CD14-positive monocyte (primary cell): ENCODE measurements around the gene SCUBE1. TPM values are rescaled to one million over a fixed set of nuclear protein-coding genes. Genes with fewer than 3 reads are reported as not detected.

Experiments
- DNase-seq, 3 donors: peaks; one replicate each; pipeline ENCODE4 v3.0.0-alpha.2; 2011 to 2022
- H2AFZ ChIP-seq: 2 replicates; pipeline ENCODE4 v1.6.0; 2012; ENCODE audit warnings: mild to moderate bottlenecking, low read depth, low read length, inconsistent platforms; ENCODE audit not compliant: insufficient read depth, poor library complexity, severe bottlenecking
- H3K27ac ChIP-seq, 2 donors: 1 replicate in 1 of 2; 2 replicates in 1 of 2; pipeline ENCODE4 v1.5.1; 2012 to 2013; ENCODE audit warnings: low read length in 2 of 2, control low read depth in 1 of 2, inconsistent platforms in 1 of 2, low read depth in 1 of 2, mild to moderate bottlenecking in 1 of 2
- H3K27me3 ChIP-seq, 2 donors: one replicate each; pipeline versions ENCODE4 v1.6.0 to v1.6.1; 2011 to 2013; ENCODE audit warnings: low read length in 2 of 2; ENCODE audit not compliant: control insufficient read depth in 2 of 2, insufficient read depth in 2 of 2
- H3K36me3 ChIP-seq, 2 donors: replicated peaks in 1 of 2; 1 replicate in 1 of 2; 2 replicates in 1 of 2; pipeline versions ENCODE4 v1.5.1 to v1.6.1; 2012 to 2013; ENCODE audit warnings: low read length in 2 of 2, control low read depth in 1 of 2, inconsistent platforms in 1 of 2, mild to moderate bottlenecking in 1 of 2; ENCODE audit not compliant: insufficient read depth in 2 of 2, control insufficient read depth in 1 of 2
- H3K4me1 ChIP-seq, 2 donors: 1 replicate in 1 of 2; 2 replicates in 1 of 2; pipeline versions ENCODE4 v1.5.1 to v1.6.1; 2012 to 2013; ENCODE audit warnings: low read length in 2 of 2, control low read depth in 1 of 2, inconsistent platforms in 1 of 2, mild to moderate bottlenecking in 1 of 2, moderate library complexity in 1 of 2; ENCODE audit not compliant: insufficient read depth in 2 of 2, control insufficient read depth in 1 of 2
- H3K4me2 ChIP-seq: replicated peaks from 2 replicates; pipeline ENCODE3; 2012; ENCODE audit warnings: low read length, moderate library complexity, mild to moderate bottlenecking; ENCODE audit not compliant: poor library complexity, severe bottlenecking; ENCODE audit errors: extremely low read depth
- H3K4me3 ChIP-seq, 3 experiments: fragments of 200-600 bp in 1 of 3; sonication (generic) in 1 of 3; replicated peaks in 1 of 3; 1 replicate in 2 of 3; 2 replicates in 1 of 3; pipeline ENCODE4 v1.5.1; 2011 to 2013; ENCODE audit warnings: low read length in 3 of 3, mild to moderate bottlenecking in 3 of 3, control low read depth in 2 of 3, low read depth in 2 of 3, inconsistent platforms in 1 of 3, moderate library complexity in 1 of 3
- H3K79me2 ChIP-seq: 2 replicates; pipeline ENCODE4 v1.6.0; 2012; ENCODE audit warnings: mild to moderate bottlenecking, control low read depth, inconsistent platforms, low read length, moderate library complexity; ENCODE audit not compliant: insufficient read depth
- H3K9ac ChIP-seq: 2 replicates; pipeline ENCODE4 v1.6.0; 2017; ENCODE audit warnings: low read length, mild to moderate bottlenecking; ENCODE audit not compliant: insufficient read depth, poor library complexity, severe bottlenecking
- H3K9me3 ChIP-seq, 2 donors: replicated peaks in 1 of 2; 1 replicate in 1 of 2; 2 replicates in 1 of 2; pipeline versions ENCODE4 v1.5.1 to v1.6.1; 2012 to 2013; ENCODE audit warnings: low read length in 2 of 2, control low read depth in 1 of 2; ENCODE audit not compliant: control insufficient read depth in 1 of 2, insufficient read depth in 1 of 2
- H4K20me1 ChIP-seq: 2 replicates; pipeline ENCODE4 v1.6.0; 2012; ENCODE audit warnings: mild to moderate bottlenecking, low read length, control low read depth, moderate library complexity; ENCODE audit not compliant: insufficient read depth
- H3K27ac Mint-ChIP-seq, 7 donors: one replicate each; pipeline ENCODE4 v1.8.0; 2020; ENCODE audit warnings: mild to moderate bottlenecking in 7 of 7, mixed read lengths in 7 of 7, moderate library complexity in 6 of 7, inconsistent platforms in 2 of 7
- H3K27me3 Mint-ChIP-seq, 3 donors: one replicate each; pipeline ENCODE4 v1.8.0; 2021 to 2022; ENCODE audit warnings: low read depth in 3 of 3, mild to moderate bottlenecking in 3 of 3, mixed read lengths in 3 of 3, moderate library complexity in 3 of 3, inconsistent platforms in 1 of 3
- H3K36me3 Mint-ChIP-seq, 2 donors: one replicate each; pipeline ENCODE4 v1.8.0; 2020; ENCODE audit warnings: mixed read lengths in 2 of 2, inconsistent platforms in 1 of 2, mild to moderate bottlenecking in 1 of 2
- H3K4me1 Mint-ChIP-seq: one replicate; pipeline ENCODE4 v1.8.0; 2020; ENCODE audit warnings: mild to moderate bottlenecking, mixed read lengths
- H3K4me3 Mint-ChIP-seq, 2 donors: one replicate each; pipeline ENCODE4 v1.8.0; 2020; ENCODE audit warnings: mild to moderate bottlenecking in 2 of 2, mixed read lengths in 2 of 2, moderate library complexity in 1 of 2
- H3K9me3 Mint-ChIP-seq, 7 donors: one replicate each; pipeline ENCODE4 v1.8.0; 2020 to 2022; ENCODE audit warnings: mixed read lengths in 7 of 7, mild to moderate bottlenecking in 6 of 7, moderate library complexity in 6 of 7, inconsistent platforms in 2 of 7
- CTCF ChIP-seq: fragments of 200-600 bp; IDR thresholded peaks from one replicate; pipeline ENCODE4 v1.8.0; 2022; ENCODE audit warnings: antibody characterized with exemption, mild to moderate bottlenecking
- WGBS: methylation state at CpG from one replicate; pipeline ENCODE4 v1.1.5; 2013; ENCODE audit warnings: missing lambda C conversion rate; ENCODE audit not compliant: insufficient coverage; 5-methylcytosine and 5-hydroxymethylcytosine counted together
- intact Hi-C, 2 donors: fragments of 100-400 bp; cut with micrococcal nuclease; formaldehyde crosslinking; loops; one replicate each; pipeline versions ENCODE4 v1.15.0 to v1.15.1; 2023
- polyA plus RNA-seq, 3 donors: library from polyadenylated mRNA; depleted of rRNA in 1 of 3; unstranded in 2 of 3; stranded (reverse) in 1 of 3; fragments of 300-500 nt in 2 of 3; fragments of >200 nt in 1 of 3; fragmentation: Illumina TruSeq in 2 of 3; gene quantifications; 1 replicate in 2 of 3; 2 replicates in 1 of 3; pipeline ENCODE4 v1.2.3, GENCODE V29; 2012 to 2021

The SCUBE1 gene
- polyA plus RNA-seq, 3 donors = 0.20 to 0.32 (median 0.26) TPM

DNA sequence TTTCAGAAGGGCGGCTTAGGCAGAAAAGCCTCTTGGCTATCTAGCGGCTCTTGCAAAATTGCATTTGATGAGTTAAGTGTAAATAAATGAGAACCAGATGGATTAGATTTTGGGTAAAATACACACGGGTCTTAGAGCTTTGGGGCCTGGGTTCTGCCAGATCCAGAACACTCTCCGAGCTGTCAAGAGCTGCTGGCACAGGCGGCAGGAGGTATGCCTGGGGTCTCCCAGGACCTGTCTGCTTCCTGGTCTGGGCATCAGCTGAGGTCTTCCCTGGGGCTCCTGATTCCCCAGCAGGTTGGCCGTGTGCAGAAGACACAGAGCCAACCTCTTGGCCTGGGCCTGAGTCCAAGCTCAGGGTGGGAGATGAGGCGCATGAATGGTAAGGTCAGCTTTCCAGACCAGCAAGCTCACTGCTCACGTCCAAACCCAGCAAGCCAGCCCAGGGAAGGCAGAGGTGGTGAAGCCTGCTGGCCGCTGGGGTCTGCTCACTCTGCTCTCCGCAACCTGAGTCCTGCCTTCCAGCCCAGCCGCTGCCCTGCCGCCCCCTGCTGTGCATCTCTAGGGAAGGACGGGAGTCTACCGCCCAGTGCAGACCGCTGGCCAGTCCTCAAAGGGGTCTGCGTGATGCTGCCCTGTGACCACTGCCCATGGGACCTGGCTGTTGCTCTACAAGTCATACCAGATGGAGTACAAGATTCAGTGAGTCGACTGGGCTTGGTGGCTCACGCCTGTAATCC lies 44.9 kb downstream of the SCUBE1 start:
- no peak for TF ChIP-seq CTCF
- 99% methylated on average over 17 of the region's 18 CpGs for WGBS
- Histone ChIP-seq H3K36me3 (no peaks in the 10 kb centered on the region), H3K4me1 (peaks cover 17 to 18% of the 10 kb centered on the region in 2 donors), H4K20me1 (no peaks in the 10 kb centered on the region), H3K9ac (no peak overlapping the region), H3K27ac (no peak overlapping the region), H2AFZ (no peak overlapping the region), H3K27me3 (no peaks in the 10 kb centered on the region), H3K9me3 (no peaks in the 10 kb centered on the region), H3K4me3 (no peak overlapping the region), H3K79me2 (no peaks in the 10 kb centered on the region), H3K4me2 (no peak overlapping the region)
- H3K27ac Mint-ChIP-seq = no peak overlapping the region
- intact Hi-C loops = no loop called here
- H3K27me3 Mint-ChIP-seq = peaks cover 0 to 3% (median 2%) of the 10 kb centered on the region in 3 donors
- H3K4me3 Mint-ChIP-seq = no peak overlapping the region
- no peaks in the 10 kb centered on the region for H3K9me3 Mint-ChIP-seq
- H3K4me1 Mint-ChIP-seq = peaks cover 15% of the 10 kb centered on the region
- no peaks in the 10 kb centered on the region for H3K36me3 Mint-ChIP-seq
- no peak for DNase-seq

DNA sequence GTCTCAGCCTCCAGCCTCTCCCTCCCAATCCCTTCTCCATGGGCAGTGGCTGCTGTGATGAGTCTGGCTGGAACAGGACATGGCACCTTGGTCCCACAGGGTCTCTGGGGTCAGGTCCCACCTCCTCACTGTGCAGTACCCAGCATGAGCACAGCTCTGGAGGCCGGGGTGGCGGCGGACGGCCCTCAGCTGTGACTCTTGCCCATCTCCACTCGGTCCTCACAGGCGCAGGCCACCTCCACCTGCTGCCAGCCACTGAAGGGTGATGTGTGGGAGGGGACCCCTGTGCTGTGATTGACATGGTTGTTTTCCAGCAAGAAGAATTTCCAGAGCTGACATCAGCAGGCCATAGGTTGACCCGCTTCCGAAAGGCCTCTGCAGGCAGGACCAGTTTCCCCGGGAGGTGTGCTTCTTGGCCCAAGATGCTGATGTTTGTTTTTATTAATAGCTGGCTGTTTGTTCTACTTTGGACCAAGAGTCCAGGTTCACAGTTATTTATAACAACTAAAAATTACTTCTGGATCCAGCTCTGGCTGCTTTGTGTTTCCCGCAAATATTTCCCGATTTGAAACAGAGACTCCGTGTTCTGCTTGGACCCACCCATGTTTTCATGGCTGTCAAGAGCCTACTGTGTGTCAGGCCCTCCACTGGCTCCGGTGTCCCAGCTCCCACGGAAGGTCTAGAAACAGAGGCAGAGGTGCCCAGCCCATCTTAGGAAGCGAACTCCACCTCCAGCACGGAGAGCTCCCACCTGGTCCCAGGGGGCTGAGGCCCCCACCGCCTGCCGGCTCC lies 45.7 kb downstream of the SCUBE1 start:
- Histone ChIP-seq H3K27ac (no peak overlapping the region), H3K79me2 (no peaks in the 10 kb centered on the region), H3K36me3 (no peaks in the 10 kb centered on the region), H3K4me1 (peaks cover 18% of the 10 kb centered on the region in 2 donors), H3K4me2 (no peak overlapping the region), H3K27me3 (no peaks in the 10 kb centered on the region), H3K9ac (no peak overlapping the region), H3K4me3 (no peak overlapping the region), H4K20me1 (no peaks in the 10 kb centered on the region), H2AFZ (no peak overlapping the region), H3K9me3 (no peaks in the 10 kb centered on the region)
- Mint-ChIP-seq H3K27ac (peak overlapping the region in 1 of 7 donors; percentile 15), H3K27me3 (peaks cover 0 to 3% (median 2%) of the 10 kb centered on the region in 3 donors), H3K36me3 (no peaks in the 10 kb centered on the region), H3K4me1 (peaks cover 15% of the 10 kb centered on the region), H3K4me3 (no peak overlapping the region), H3K9me3 (no peaks in the 10 kb centered on the region)
- no peak for DNase-seq
- WGBS = 100% methylated on average over 6 of the region's 18 CpGs
- TF ChIP-seq CTCF = no peak
- intact Hi-C loops = no loop called here
